Endothelial cell of umbilical vein (primary cell): Measurements from ENCODE around the gene SPAG6. TPM values are rescaled to one million over a fixed set of nuclear protein-coding genes. Genes with fewer than 3 reads are reported as not detected.
A peak's percentile ranks its signal among the peaks of the same experiment; 100 is the strongest.

Experiments
- BruUV-seq: library from RNA; stranded (reverse); fragments of 400-500 nt; replicated peaks from 2 replicates; lab custom pipeline; 2021; lab: Mats Ljungman, UMichigan
- CTCF ChIA-PET: fragments of 300-600, 350-600 bp; sonication (Branson Sonifier 250); formaldehyde crosslinking; loops from one replicate; lab custom pipeline; 2021; ENCODE audit warnings: antibody characterized with exemption, inconsistent platforms; lab: Charles Lee
- POLR2A ChIA-PET: fragments of 300-600, 350-600 bp; sonication (Branson Sonifier 250); formaldehyde crosslinking; loops from one replicate; lab custom pipeline; 2021; ENCODE audit warnings: antibody characterized with exemption, inconsistent platforms; lab: Charles Lee
- DNase-seq: peaks from one replicate; pipeline ENCODE4 v3.0.0-alpha.2; 2011; ENCODE audit warnings: low read depth, low spot score
- FAIRE-seq: peaks from 2 replicates; lab custom pipeline; 2011; peaks lifted over from hg19 to GRCh38; lab: Jason Lieb, UNC
- H2AFZ ChIP-seq: 2 replicates; pipeline ENCODE4 v1.6.0; 2012; ENCODE audit warnings: low read depth, low read length, control low read depth, inconsistent platforms
- H3K27ac ChIP-seq: 2 replicates; pipeline ENCODE4 v1.5.1; 2011; ENCODE audit warnings: low read depth, mild to moderate bottlenecking, control low read depth, low read length, moderate library complexity; ENCODE audit not compliant: insufficient read depth
- H3K27me3 ChIP-seq, 2 experiments: 2 replicates each; pipeline versions ENCODE4 v1.6.0 to v1.6.1; 2011; ENCODE audit warnings: low read length in 2 of 2, mixed read lengths in 1 of 2; ENCODE audit not compliant: control insufficient read depth in 2 of 2, insufficient read depth in 2 of 2
- H3K36me3 ChIP-seq, 2 experiments: 2 replicates in 1 of 2; 3 replicates in 1 of 2; pipeline ENCODE4 v1.5.1; 2011; ENCODE audit warnings: low read length in 2 of 2, mild to moderate bottlenecking in 1 of 2, moderate library complexity in 1 of 2; ENCODE audit not compliant: control insufficient read depth in 2 of 2, insufficient read depth in 2 of 2; ENCODE audit errors: extremely low read depth in 1 of 2
- H3K4me1 ChIP-seq: 3 replicates; pipeline ENCODE4 v1.5.1; 2011; ENCODE audit warnings: mild to moderate bottlenecking, low read length; ENCODE audit not compliant: control insufficient read depth, insufficient read depth; ENCODE audit errors: extremely low read depth
- H3K4me2 ChIP-seq: 2 replicates; pipeline ENCODE4 v1.6.1; 2011; ENCODE audit warnings: low read length, control low read depth, mixed read lengths; ENCODE audit not compliant: insufficient read depth
- H3K4me3 ChIP-seq, 3 experiments: fragments of 200-600 bp in 1 of 3; sonication (generic), shearing (Covaris generic) in 1 of 3; replicated peaks in 1 of 3; 2 replicates each; pipeline ENCODE4 v1.5.1; 2011 to 2016; ENCODE audit warnings: control low read depth in 3 of 3, low read length in 3 of 3, mild to moderate bottlenecking in 2 of 3, inconsistent platforms in 1 of 3, low read depth in 1 of 3, moderate library complexity in 1 of 3; ENCODE audit not compliant: insufficient read depth in 1 of 3
- H3K79me2 ChIP-seq: 2 replicates; pipeline ENCODE4 v1.6.0; 2012; ENCODE audit warnings: low read length, inconsistent platforms; ENCODE audit not compliant: control insufficient read depth, insufficient read depth
- H3K9ac ChIP-seq: replicated peaks from 2 replicates; pipeline ENCODE3; 2011; ENCODE audit warnings: low read length, control low read depth; ENCODE audit not compliant: insufficient read depth; ENCODE audit errors: extremely low read depth
- H3K9me1 ChIP-seq: replicated peaks from 3 replicates; pipeline ENCODE4 v1.6.0; 2011; ENCODE audit warnings: mild to moderate bottlenecking, low read length; ENCODE audit not compliant: control insufficient read depth, insufficient read depth; ENCODE audit errors: extremely low read depth
- H3K9me3 ChIP-seq: replicated peaks from 2 replicates; pipeline ENCODE4 v1.5.1; 2012; ENCODE audit warnings: low read length, inconsistent platforms; ENCODE audit not compliant: control insufficient read depth, insufficient read depth
- H4K20me1 ChIP-seq: replicated peaks from 2 replicates; pipeline ENCODE3; 2011; ENCODE audit warnings: mild to moderate bottlenecking, low read length; ENCODE audit not compliant: control insufficient read depth, insufficient read depth; ENCODE audit errors: extremely low read depth
- CTCF ChIP-seq, 2 donors: IDR thresholded peaks; 1 replicate in 1 of 2; 2 replicates in 1 of 2; pipeline ENCODE4 v1.5.1; 2011; ENCODE audit warnings: low read length in 2 of 2, mild to moderate bottlenecking in 2 of 2, moderate library complexity in 2 of 2, control low read depth in 1 of 2, inconsistent platforms in 1 of 2, low read depth in 1 of 2; ENCODE audit not compliant: insufficient read depth in 1 of 2; ENCODE audit errors: extremely low read depth in 1 of 2
- EZH2 ChIP-seq: IDR thresholded peaks from 2 replicates; pipeline ENCODE4 v1.6.1; 2012; ENCODE audit warnings: borderline replicate concordance, low read depth, mild to moderate bottlenecking, moderate library complexity, low read length, inconsistent platforms; ENCODE audit not compliant: severe bottlenecking
- FOS ChIP-seq: IDR thresholded peaks from 2 replicates; pipeline ENCODE4 v1.6.1; 2011; ENCODE audit warnings: mild to moderate bottlenecking, low read length, moderate library complexity, borderline replicate concordance; ENCODE audit not compliant: insufficient read depth
- GATA2 ChIP-seq: IDR thresholded peaks from 2 replicates; pipeline ENCODE4 v1.7.0; 2011; ENCODE audit warnings: low read depth, mild to moderate bottlenecking, moderate library complexity, mixed read lengths, low read length; ENCODE audit not compliant: insufficient read length, insufficient read depth
- JUN ChIP-seq: IDR thresholded peaks from 2 replicates; pipeline ENCODE4 v1.6.1; 2011; ENCODE audit warnings: borderline replicate concordance, low read depth; ENCODE audit not compliant: insufficient read length, insufficient read depth
- MAX ChIP-seq: IDR thresholded peaks from 2 replicates; pipeline ENCODE4 v1.6.1; 2011; ENCODE audit not compliant: insufficient read depth, insufficient read length
- MYC ChIP-seq: IDR thresholded peaks from one replicate; pipeline ENCODE4 v1.6.1; 2011; ENCODE audit warnings: mild to moderate bottlenecking, low read depth, low read length
- POLR2A ChIP-seq: IDR thresholded peaks from 2 replicates; pipeline ENCODE4 v1.6.1; 2012; ENCODE audit warnings: low read depth, mild to moderate bottlenecking, control low read depth, low read length
- POLR2AphosphoS5 ChIP-seq: IDR thresholded peaks from 2 replicates; pipeline ENCODE4 v1.6.1; 2012; ENCODE audit warnings: low read depth, mild to moderate bottlenecking, control low read depth, low read length, moderate library complexity; ENCODE audit not compliant: insufficient read depth
- dilution Hi-C: fragments of 300-500 bp; cut with MboI; formaldehyde crosslinking; loops from one replicate; pipeline ENCODE4 v1.15.0; 2019; ENCODE audit warnings: low sequenced_read_pairs; ENCODE audit not compliant: extremely low pct_ligation_motif_present
- intact Hi-C: fragments of 100-400 bp; cut with micrococcal nuclease; formaldehyde crosslinking; loops from one replicate; pipeline ENCODE4 v1.10.0; 2022
- polyA plus RNA-seq, 4 experiments: library from polyadenylated mRNA; depleted of rRNA in 3 of 4; stranded (reverse) in 3 of 4; unstranded in 1 of 4; fragments of >200 nt; gene quantifications; 2 replicates each; pipeline versions ENCODE4 v1.2.1 to v1.2.3, GENCODE V29; 2011 to 2012; ENCODE audit warnings: missing spikeins in 1 of 4
- total RNA-seq: library from RNA; stranded (reverse); gene quantifications from 2 replicates; pipeline ENCODE4 v1.2.3, GENCODE V29; 2021

The SPAG6 gene
- total and polyA plus RNA-seq, 2 donors (not counting 3 experiments of a cell fraction or from before 2014, with no cell fraction given), result not detected

GRCh38 chr10:22369434-22370072 lies 24.3 kb downstream of the SPAG6 start:
- Histone ChIP-seq H3K27ac (peak overlapping the region; percentile 20), H3K9me3 (no peaks in the 10 kb centered on the region), H2AFZ (no peak overlapping the region), H3K4me1 (peaks cover 22% of the 10 kb centered on the region), H3K27me3 (no peaks in the 10 kb centered on the region), H4K20me1 (no peaks in the 10 kb centered on the region), H3K9me1 (no peaks in the 10 kb centered on the region), H3K9ac (no peak overlapping the region), H3K36me3 (no peaks in the 10 kb centered on the region), H3K4me3 (no peak overlapping the region), H3K79me2 (no peaks in the 10 kb centered on the region), H3K4me2 (peak overlapping the region; percentile 25)
- FAIRE-seq (peak; percentile 66), DNase-seq (peak; percentile 64)
- BruUV-seq, result no TSS peak
- dilution Hi-C loops, result no loop called here
- ChIA-PET CTCF (interaction anchor here (1.0 to 1.6 kb wide), 2 partner anchors 10 to 20 kb away, joined by 3 to 4 read pairs; no protein-coding TSS in a partner anchor), POLR2A (no interaction called here)
- intact Hi-C loops, result no loop called here
- TF ChIP-seq POLR2AphosphoS5 (peak; percentile 35), JUN (peak; percentile 87), POLR2A (no peak), MYC (no peak), FOS (peak; percentile 57), MAX (no peak), EZH2 (no peak), CTCF (IDR thresholded peaks at IDR 0.05; ENCODE audit: extremely low read depth in 1 of 2, insufficient read depth in 1 of 2, low read depth in 1 of 2, low read length in 2 of 2) (no peak), GATA2 (no peak)
